NCI-H82 treated with DMSO at 0.1 percent for 48 hours (cell line): ENCODE data around the gene ARHGEF7.

Experiments
- DNase-seq: peaks from one replicate; lab custom pipeline; 2025; ENCODE audit not compliant: unreplicated experiment; lab: John Stamatoyannopoulos, UW

Gene ARHGEF7

DNA sequence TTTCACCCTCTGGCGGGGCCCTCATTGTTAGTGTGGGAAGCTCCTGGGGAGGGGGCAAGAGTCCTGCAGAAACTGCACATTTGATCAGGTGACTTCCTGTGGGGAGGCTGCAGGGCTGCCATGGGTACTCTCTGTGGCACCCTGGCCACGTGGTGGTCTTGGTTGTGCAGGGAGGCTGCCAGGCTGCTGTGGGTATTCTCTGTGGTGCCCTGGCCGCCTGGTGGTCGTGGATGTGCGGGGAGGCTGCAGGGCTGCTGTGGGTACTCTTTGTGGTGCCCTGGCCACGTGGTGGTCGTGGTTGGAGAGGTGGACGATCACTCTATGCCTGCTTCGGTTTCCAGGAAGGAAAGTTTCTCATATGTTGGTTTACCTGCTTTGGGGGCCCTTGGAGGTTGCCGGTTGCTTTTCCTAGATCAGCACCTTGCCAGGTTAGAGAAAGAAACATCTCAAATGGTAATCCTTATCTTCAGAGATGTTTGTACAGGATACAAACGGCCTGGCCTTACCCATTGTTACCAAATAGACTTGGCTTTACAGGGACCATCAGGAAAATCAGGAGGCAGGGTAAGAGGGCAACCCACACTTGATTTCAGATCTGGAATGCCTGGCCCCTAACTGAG, 228.2 kb downstream of the ARHGEF7 start:
- no peak for DNase-seq

DNA sequence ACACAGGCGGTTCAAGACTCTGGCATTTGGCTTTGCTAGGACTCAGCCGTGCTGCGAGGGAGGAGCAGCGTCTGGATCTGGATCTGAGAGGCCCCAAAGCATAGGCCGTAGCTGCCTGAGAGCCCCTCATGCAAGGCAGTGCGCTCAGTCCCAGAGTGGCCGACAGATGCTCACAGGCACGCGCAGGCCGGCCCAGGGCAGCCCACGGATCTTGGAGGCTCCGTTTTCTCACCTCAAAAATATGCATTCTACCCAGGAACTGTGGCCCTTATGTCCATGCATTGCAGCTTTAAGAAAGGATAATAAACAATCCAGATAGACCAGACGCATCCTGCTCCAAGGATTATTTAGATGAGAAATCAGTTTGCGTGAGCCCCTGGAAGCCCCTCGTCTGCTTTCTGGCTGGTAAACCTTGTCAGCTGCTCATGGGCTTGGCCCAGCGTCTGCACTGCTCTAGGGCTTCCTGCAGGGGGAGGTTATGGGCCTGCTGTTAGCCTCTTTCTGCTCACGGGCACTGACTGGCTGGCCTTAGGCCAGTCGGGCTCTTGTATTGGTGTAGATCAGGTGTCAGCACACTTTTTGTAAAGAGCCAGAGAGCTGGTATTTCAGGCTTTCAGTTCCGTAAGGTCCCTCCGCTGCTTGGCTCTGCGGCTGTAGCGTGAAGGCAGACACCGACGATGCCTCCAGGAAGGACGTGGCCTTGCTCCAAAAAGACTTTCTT, 229.5 kb downstream of the ARHGEF7 start:
- DNase-seq: peak; percentile 5

DNA sequence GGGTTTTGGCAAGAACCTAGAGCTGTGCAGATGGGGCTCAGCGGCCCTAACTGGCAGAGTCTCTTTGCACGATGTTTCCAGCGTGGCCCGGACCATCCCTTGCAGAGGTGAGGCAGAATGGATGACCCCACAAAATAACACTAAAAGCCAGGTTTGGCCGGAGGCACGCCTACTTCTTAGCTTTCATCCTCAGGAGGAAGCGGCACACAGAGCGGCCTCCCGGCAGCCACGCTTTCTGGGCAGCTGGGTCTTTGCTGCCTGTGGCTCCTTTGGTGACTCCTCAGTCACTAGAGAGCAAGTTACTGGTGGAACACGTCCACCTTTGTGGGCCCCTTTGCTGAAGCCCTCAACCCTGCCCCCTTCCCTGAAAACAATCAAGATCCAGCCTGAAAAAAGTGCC, 230.6 kb downstream of the ARHGEF7 start:
- no peak for DNase-seq

DNA sequence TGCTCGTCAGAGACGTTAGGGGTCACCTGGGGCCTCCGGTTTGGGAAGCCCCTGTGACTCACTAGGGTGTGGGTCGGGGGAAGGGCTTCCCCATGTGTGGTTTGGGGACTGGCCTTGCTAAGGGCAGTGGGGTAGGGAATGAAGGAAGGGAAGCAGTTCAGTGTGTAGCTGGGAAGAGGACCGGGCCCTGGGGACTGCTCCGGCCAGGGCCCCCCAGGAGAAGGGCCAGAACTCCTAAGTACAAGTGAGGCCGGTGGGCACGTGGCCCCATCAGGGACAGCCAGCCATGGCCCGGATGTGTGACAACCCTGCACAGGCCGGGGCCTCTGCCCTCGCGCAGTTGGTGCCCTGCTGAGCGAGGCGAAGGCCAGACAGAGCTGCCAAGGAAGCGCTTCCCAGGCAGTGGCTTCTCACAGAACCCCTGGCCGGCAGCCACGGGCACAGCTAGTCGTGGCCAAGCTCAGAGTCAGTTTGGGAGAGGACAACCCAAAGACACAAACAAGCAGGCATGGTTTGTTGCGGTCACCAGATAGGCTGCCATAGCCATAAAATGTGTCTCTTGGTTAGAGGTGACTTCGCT, 231.1 kb downstream of the ARHGEF7 start:
- DNase-seq: no peak

DNA sequence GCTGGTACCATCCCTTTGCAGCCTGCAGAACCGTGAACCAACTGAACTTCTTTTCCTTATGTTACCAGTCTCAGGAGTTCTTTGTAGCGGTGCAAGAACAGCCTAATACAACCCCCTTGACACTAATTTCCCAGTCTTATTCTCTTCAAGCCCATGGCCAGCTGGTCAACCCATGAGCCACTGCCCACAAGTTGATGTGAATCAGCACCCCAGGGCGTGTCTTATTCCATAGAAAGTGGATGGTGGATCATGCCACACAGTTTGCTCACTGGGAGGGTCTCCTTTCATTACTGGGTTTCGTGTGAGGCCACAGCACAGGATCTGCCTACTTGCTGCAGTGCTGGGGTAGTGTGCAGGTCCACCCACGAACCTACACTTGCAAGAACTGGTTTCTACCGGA, 232.3 kb downstream of the ARHGEF7 start:
- DNase-seq: no peak

DNA sequence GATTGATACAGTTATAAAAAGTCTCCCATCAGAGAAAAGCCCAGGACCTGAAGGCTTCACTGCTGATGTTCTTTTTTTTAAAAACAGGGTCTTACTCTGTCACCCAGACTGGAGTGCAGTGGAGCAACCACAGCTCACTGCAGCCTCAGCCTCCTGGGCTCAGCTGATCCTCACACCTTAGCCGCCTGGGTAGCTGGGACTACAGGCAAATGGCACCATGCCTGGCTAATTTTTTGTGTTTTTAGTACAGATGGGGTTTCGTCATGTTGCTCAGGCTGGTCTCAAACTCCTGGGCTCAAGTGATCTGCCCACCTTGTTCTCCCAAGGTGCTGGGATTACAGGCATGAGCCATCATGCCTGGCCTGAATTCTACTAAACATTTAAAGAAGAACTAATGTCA, 238.4 kb downstream of the ARHGEF7 start:
- DNase-seq: no peak

DNA sequence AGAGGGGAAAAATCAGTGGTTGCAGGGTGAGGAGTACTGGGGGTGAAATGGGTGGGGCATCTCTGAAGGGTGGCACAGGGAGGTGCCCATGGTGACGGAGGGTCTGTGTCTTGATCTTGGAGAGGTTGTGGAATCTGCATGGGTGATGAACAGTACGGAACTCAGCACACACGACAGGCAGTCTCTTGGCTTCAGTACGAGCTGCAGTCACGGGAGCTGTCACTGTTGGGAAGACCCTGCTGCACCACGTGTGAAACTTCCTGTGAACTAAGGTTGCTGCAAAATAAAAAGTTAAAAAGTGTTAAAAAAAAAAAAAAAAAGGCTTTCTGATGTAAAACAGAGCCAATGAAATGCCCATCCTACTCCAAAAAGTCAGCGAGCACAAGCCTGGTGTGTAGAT, 239.7 kb downstream of the ARHGEF7 start:
- DNase-seq: no peak
